ELR (cell line): Measurements from ENCODE around the gene HLA-DMB.

Source experiments
- DNase-seq: peaks from one replicate; pipeline ENCODE4 v3.0.0-alpha.2; 2015; ENCODE audit warnings: low read depth

HLA-DMB gene

DNA sequence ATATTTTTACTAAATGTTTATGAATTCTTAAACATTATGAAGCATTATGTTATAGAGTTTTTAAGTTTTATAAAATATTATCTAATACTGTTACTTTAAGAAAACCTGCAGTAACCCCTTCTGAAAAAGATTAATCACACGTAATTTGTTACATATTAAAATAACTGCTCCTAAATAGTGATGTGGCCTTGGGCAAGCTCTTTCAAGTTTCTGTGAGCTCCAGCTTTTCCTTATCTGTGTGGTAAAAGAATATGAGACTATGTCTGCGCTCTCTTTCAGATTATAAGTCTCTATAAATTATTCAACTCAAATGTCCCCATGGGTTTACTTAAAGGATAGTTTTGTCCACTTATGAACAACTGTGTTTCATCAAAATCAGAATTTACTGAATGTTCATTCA is 31.9 kb downstream of the HLA-DMB start:
- DNase-seq = no peak

DNA sequence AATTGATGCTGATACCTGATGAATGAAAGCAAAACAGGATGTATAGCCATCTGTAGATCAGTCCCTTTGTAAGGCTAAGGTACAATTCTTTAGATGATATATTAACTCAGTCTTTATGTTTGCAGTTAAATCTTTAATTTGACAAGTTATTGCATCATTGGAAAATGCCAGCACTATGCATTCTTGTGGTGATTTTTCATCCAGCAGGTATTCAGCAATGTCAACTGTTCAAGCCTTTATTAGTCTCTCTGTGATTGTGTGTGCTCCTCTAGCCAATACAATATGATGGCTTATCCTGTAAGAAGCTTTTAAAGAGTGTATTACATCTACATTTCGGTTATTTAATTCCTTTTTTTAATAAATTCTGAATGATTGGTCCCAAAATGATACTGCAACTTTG is 34.3 kb downstream of the HLA-DMB start:
- peak; percentile 67 for DNase-seq

DNA sequence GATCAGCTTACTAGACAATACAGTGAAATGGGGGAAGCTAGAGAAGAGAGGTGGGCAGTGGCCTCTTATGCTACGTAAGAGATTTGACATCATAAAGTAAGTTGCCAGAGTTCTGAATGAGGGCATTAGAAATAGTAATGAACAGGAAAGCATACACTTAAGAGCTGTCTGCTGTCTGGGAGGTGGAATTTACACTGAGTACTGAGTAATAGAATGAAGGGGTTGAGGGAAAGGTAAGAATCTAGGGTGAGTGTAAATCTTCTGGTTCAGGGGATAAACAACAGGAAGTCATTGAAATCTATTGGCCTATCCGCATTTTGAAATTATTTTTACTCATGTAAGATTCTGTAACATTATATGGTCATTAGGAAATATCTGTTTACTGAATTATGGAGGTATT is 35.8 kb downstream of the HLA-DMB start:
- DNase-seq = no peak

DNA sequence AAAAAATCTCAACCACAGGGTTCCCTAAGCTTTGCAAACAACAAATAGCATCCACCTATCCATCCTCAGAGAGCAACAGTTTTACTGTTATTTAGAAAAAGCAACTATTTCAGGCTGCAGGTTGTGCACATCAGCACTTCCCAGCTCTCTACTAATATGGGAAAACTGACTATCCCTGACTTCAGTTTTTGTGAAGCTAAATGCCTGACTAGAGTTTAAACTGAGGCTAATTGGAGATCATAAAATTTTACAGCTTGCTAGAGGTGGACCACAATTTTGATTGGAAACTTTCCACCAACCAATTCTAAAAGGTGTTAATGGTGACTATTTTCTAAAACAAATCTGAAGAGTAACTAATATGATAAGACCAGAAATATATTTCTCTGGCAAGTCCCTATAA is 36.9 kb downstream of the HLA-DMB start:
- DNase-seq = no peak

DNA sequence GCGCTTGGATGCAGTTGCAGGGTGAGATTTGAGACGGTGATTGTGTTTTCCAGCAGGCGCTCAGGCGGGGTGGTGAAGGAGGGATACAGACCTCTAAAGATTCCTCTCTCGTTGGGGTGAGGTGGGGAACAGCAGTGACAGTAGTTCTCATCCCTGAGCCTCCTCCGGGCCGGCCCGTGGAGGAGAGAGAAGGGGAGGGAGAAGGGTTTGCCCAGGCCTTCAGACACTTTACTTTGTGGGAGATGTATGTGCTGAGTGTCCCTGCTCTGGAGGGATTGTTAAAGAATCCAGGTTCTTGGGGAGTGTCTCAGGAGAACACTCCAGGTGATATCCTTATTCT is 45.9 kb downstream of the HLA-DMB start:
- DNase-seq = no peak

DNA sequence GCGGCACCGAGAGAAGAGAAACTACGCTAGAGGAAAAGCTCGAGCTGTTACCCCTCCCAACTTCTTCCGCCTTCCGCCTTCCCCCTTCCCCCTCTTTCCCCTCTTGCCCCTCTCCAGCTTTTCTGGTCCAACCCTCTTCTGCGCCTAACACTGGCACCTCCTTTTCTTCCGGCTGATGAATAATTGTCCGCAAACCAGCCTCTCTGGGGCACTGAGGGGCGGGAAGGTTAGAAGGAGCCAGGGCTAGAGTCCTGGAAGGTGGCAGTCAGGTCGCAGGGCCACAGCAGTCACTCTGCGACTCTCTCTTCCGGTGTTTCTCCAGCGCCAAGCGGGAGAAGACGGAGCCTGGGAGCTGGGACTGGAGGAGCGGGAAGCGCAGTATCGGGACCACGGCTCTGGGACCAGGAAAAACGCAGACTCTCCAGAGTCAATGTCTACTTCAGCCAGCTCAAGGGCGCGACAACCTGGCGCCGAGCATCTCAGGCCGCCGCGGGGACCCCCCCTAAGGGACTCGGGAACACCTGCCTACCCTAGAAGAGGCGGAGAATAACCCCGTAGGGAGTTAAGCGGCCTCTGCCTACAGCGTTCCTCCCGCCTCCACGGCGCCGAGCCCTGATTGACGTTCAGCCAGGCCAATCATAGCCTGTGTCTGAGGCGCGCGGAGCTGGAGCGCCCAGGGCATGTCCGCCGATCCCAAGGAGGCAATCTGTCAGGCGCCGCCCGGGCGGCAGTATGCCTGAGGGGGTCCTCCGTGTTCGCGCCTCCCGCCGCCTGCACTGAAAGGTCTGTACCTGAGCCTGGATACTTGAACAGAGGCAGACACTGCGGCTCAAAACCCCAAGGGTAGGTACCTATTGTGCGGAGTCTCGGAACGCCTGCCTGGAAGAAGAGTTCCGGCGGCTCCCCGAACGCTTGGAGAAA is 46.5 kb downstream of the HLA-DMB start:
- peak; percentile 91 for DNase-seq

DNA sequence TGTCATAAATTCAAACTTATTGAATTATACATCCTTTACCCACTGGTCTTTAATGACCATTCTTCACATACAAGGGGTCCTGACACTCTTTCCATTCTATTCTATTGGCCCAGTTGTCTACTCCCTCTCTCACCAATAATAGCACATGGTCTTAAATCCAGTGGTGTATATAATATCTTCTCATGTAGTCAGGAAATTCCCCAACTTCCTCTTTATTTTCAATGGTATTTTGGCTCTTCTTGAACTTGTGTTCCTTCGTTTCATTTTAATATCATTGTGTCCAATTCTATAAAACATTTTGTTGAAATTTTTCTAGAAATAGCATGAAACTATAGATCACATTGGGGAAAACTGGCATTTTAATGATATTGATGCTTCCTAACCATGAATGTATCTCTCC is 50.0 kb downstream of the HLA-DMB start:
- no peak for DNase-seq

DNA sequence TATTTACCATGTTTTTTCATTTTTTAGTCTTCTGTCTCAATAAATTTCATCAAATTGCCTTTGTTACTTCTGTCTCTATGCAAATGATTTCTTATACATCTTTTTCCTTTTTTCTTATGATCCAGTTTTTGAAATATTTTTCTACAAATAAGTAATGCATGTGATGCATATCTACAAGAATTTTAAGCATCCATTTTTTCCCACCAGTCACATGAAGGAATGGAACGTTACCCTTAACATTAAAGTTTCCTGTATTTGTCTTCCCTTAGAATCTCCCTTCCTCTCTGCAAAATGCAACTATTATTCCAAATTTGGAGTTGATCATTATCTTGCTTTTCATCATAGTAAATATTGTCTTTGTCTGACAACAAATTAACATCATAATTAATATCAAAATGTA is 51.3 kb downstream of the HLA-DMB start:
- DNase-seq = peak; percentile 16

DNA sequence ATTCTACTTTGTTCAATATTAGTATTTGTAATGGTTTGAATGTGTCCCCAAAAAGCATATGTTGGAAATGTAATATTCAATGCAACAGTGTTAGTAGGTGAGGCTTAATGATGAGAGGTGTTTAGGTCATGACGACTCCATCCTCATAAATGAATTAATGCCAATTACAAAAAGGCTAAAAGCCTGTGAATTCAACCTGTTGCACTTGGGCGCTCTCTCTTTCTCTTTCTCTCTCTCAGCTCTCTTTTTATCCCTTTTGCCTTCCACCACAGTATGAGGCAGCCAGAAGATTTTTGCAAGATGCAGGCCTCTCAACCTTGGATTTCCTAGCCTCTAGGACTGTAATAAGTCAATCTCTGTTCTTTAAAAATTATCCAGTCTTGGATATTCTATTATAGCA is 52.3 kb downstream of the HLA-DMB start:
- DNase-seq = no peak

DNA sequence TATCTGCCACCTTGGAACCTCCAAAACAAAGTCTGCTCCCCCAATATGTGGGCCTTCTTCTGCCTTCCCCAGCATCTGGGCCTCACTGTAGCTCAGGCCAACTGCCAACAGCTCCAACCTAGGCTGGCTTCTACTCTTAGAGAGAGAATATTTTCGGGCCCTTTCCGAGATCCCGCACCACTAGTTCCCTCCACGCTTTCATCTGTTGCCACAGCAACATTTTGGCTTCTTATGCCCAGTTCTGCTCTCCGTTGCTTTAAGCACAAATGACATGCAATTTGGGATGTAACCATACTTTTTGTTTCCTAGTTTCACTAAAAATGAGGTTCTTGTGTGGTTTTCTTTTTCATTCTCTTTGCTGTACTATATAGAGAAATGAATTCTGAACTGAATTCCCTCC is 53.2 kb downstream of the HLA-DMB start:
- DNase-seq = no peak

DNA sequence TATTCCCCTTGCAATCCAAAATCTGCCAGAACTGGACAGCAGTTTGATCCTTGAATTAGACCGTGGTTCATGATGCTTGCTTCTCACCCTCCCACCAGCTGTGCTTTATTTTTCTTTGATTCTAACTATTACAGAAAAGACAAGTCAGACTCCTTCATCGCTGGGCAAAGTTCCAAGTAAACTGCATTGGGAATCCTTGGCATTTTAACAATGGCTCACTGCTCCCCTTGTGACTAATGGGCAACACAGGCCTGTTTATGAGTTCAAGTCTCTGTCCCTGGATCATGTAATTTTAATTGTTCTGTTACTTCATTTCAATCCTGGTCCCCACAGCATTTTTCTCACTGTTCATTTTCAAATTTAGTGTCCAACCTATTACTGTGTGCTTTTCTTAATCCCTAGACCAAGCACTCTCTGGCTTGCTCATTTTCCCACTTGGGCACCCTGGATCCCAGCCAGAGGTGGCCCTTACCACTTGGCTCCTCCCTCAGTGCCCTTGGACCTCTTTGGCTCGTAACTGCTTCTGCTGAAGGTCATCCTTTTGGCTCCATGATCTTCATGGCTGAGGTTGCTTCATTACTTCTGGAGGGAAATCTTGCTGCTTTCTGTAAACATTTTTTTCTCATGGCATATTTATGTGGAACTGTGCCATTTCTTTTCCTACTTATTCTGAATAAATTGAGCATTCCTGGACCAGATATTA is 54.0 kb downstream of the HLA-DMB start:
- DNase-seq = peak; percentile 83

DNA sequence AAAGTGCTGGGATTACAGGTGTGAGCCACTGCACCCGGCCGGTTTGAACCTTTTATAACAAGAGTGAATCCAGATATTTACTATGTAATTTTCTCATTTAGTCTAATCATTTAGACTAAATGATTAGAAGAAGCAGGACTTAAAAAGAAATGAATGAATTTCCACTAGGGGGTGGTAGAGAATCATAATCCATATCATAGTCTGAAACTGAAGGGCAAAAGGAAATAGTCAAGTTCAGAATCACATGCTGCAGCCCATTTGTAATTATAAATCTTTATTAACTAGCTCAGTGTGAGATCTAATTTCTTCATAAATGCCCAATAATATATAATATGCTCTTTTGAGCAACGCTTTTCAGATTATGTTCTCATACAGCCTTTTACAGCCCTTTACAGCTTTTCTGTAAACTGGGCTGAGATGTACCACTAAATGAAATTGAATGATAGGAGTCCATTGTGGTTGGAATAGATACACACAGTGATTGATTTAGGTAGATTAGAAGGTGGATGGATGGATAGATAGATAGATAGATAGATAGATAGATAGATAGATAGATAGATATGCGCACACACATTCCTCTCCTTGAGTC is 55.0 kb downstream of the HLA-DMB start:
- peak; percentile 84 for DNase-seq
